IPS-20b (cell line): ENCODE measurements around the gene CDR2.
"Not testable (repeated sequence)": the region's sequence is repeated elsewhere in the genome, so short reads cannot be mapped to it uniquely, and the experiment has no call there.

Source experiments
- H3K27ac ChIP-seq: one replicate; pipeline ENCODE4 v1.5.1; 2013; ENCODE audit warnings: low read length
- H3K27me3 ChIP-seq: 2 replicates; pipeline ENCODE4 v1.6.1; 2013; ENCODE audit warnings: mild to moderate bottlenecking, low read length, inconsistent platforms; ENCODE audit not compliant: insufficient read depth
- H3K36me3 ChIP-seq: 2 replicates; pipeline ENCODE4 v1.6.1; 2013; ENCODE audit warnings: low read depth, mild to moderate bottlenecking, inconsistent platforms, low read length, moderate library complexity; ENCODE audit not compliant: insufficient read depth
- H3K4me1 ChIP-seq: 2 replicates; pipeline ENCODE4 v1.6.1; 2013; ENCODE audit warnings: mild to moderate bottlenecking, control low read depth, inconsistent platforms, low read length, moderate library complexity; ENCODE audit not compliant: insufficient read depth
- H3K4me3 ChIP-seq: 2 replicates; pipeline ENCODE4 v1.5.1; 2013; ENCODE audit warnings: mild to moderate bottlenecking, low read length, inconsistent platforms
- H3K9ac ChIP-seq: 2 replicates; pipeline ENCODE4 v1.6.1; 2013; ENCODE audit warnings: low read depth, mild to moderate bottlenecking, inconsistent platforms, low read length, moderate library complexity
- H3K9me3 ChIP-seq: 2 replicates; pipeline ENCODE4 v1.6.1; 2013; ENCODE audit warnings: mild to moderate bottlenecking, low read depth, low read length, inconsistent platforms; ENCODE audit not compliant: insufficient read depth

The CDR2 gene

DNA sequence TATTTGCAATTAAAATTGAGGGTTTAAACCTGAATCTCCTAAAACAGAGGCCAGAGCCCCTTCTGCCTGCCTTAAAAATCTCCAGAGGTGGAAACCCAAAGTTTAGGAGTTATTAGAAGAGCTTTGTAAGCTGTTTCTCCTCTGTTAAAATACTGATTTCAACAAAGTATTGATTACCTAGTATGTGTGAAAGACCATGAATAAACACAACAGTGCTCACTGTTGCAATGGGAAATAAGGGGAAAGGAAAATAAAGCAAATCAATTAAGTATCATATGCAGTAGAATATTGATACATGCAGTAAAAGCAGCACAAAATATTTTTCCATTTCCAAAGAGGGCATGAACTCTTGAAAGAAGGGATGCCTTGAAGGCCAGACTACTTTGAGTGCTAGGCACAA, 14.7 kb downstream of the CDR2 start:
- no peaks in the 10 kb centered on the region for H3K27me3 ChIP-seq
- H3K4me1 ChIP-seq, result peaks cover 11% of the 10 kb centered on the region
- no peak overlapping the region for H3K27ac ChIP-seq
- no peaks in the 10 kb centered on the region for H3K9me3 ChIP-seq
- no peak overlapping the region for H3K4me3 ChIP-seq
- peaks cover 48% of the 10 kb centered on the region for H3K36me3 ChIP-seq
- no peak overlapping the region for H3K9ac ChIP-seq

DNA sequence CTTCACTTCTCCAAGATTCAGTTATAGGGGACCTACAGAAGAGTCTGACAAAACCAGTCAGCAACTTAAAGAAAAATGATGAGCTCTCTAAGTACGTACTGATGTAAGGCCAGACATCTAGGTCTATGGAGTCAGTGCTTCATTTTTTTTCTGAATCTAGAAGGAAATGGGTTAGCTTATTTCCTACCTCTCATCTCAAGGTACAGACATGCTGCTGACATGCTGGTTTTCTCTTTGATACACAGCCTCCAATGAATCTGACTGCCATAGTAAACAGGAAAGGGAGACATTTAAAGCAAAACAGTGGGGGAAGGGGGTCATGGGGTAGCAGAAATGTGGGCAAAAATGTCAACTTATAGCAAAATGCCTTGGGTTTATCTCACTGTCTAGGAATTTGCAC, 16.4 kb downstream of the CDR2 start:
- H3K27me3 ChIP-seq, result no peaks in the 10 kb centered on the region
- H3K27ac ChIP-seq, result no peak overlapping the region
- H3K4me1 ChIP-seq, result peaks cover 24% of the 10 kb centered on the region
- H3K36me3 ChIP-seq, result peaks cover 31% of the 10 kb centered on the region
- H3K9me3 ChIP-seq, result no peaks in the 10 kb centered on the region
- no peak overlapping the region for H3K4me3 ChIP-seq
- H3K9ac ChIP-seq, result no peak overlapping the region

GRCh38 chr16:22357635-22357971, 16.8 kb downstream of the CDR2 start:
- H3K9me3 ChIP-seq, result no peaks in the 10 kb centered on the region
- no peak overlapping the region for H3K9ac ChIP-seq
- H3K4me3 ChIP-seq, result no peak overlapping the region
- no peaks in the 10 kb centered on the region for H3K27me3 ChIP-seq
- H3K27ac ChIP-seq, result no peak overlapping the region
- peaks cover 28% of the 10 kb centered on the region for H3K4me1 ChIP-seq
- peaks cover 30% of the 10 kb centered on the region for H3K36me3 ChIP-seq

DNA sequence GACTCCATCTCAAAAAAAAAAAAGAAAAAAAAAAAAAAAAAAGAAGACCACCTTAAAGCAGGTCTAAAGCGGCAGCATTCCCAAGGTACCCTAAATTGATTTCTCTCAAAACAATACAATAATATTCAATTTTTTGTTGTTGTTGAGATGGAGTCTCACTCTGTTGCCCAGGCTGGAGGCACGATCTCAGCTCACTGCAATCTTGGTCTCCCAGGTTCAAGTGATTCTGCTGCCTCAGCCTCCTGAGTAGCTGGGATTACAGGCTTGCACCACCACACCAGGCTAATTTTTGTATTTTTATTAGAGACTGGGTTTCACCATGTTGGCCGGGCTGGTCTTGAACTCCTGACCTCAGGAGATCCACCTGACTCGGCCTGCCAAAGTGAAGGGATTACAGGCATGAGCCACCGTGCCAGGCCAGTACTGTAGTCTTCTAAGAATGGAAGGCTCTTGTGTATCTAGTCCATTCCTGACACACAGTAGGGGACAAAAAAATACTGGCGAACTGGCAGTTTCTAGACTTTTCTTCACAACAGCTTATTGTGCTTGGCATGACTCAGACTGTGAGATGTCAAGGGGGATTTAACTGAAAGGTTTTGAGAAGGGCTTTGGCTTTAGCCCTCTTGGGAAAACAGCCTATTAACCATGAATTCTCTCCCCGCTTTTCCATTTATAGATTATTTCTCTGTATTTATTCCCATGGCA, 17.3 kb downstream of the CDR2 start:
- H3K4me3 ChIP-seq, result no peak overlapping the region
- peaks cover 29% of the 10 kb centered on the region for H3K4me1 ChIP-seq
- peaks cover 30% of the 10 kb centered on the region for H3K36me3 ChIP-seq
- no peak overlapping the region for H3K27ac ChIP-seq
- no peaks in the 10 kb centered on the region for H3K27me3 ChIP-seq
- no peaks in the 10 kb centered on the region for H3K9me3 ChIP-seq
- H3K9ac ChIP-seq, result no peak overlapping the region

DNA sequence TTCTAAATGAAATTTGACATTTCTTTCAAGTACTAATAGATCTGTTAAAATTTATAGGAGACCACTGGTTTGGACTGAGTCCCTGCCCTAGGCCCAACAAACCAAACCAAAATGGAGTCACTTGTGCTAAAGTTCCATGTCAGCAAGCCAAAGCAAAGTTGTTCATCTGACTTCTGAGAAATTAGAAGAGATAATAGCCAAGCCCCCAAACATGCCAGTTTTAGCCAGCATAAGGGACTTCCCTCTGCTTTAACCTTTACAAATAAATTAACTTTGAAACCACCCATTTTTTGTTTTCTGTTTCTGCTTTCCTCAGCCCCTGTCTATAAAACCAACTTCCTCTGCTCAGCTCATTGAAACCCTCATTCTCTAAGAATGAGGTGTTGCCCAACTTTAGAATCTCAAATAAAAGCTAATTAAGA, 18.9 kb downstream of the CDR2 start:
- Histone ChIP-seq H3K36me3 (peaks cover 40% of the 10 kb centered on the region), H3K4me1 (peaks cover 29% of the 10 kb centered on the region)

GRCh38 chr16:22353933-22354541, 20.4 kb downstream of the CDR2 start:
- Histone ChIP-seq H3K9ac (peak overlapping the region; percentile 39; the same call in 1 of the 2 replicates), H3K4me3 (no peak overlapping the region), H3K27ac (no peak overlapping the region)

More for the DNA sequence above, 18.9 kb downstream of the CDR2 start:
- Histone ChIP-seq H3K9ac (no peak overlapping the region), H3K27ac (no peak overlapping the region), H3K9me3 (no peaks in the 10 kb centered on the region), H3K4me3 (no peak overlapping the region), H3K27me3 (no peaks in the 10 kb centered on the region)

GRCh38 chr16:22353191-22353919, 21.1 kb downstream of the CDR2 start:
- Histone ChIP-seq H3K9me3 (no peaks in the 10 kb centered on the region), H3K4me3 (peak overlapping the region; percentile 15; the same call in 1 of the 2 replicates), H3K9ac (no peak overlapping the region), H3K27me3 (no peaks in the 10 kb centered on the region), H3K4me1 (peaks cover 24% of the 10 kb centered on the region), H3K36me3 (peaks cover 48% of the 10 kb centered on the region), H3K27ac (no peak overlapping the region)

More at GRCh38 chr16:22353933-22354541, 20.4 kb downstream of the CDR2 start:
- Histone ChIP-seq H3K36me3 (peaks cover 42% of the 10 kb centered on the region), H3K9me3 (no peaks in the 10 kb centered on the region), H3K4me1 (peaks cover 25% of the 10 kb centered on the region), H3K27me3 (no peaks in the 10 kb centered on the region)

DNA sequence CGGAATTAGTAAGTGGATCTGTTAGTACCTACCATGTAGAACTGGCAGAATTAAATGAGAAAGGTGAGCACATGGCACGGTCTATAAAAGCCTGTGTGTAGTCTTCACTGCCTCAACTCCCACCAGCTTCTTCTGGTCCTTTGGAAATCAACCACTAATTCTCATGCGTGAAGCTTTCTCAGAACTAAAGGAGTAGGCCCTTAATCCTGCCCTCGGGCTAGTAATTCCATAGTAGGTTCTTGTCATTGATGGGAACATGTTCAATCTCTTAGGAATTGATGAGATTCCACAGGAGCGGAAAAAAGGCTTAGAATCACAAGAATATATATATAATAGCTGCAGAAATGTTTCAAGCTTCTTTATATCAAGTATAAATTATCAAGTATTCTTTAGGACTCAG, 21.7 kb downstream of the CDR2 start:
- no peaks in the 10 kb centered on the region for H3K9me3 ChIP-seq
- no peak overlapping the region for H3K9ac ChIP-seq
- H3K4me3 ChIP-seq, result no peak overlapping the region
- peaks cover 48% of the 10 kb centered on the region for H3K36me3 ChIP-seq
- H3K27me3 ChIP-seq, result no peaks in the 10 kb centered on the region
- H3K4me1 ChIP-seq, result peaks cover 18% of the 10 kb centered on the region
- no peak overlapping the region for H3K27ac ChIP-seq

DNA sequence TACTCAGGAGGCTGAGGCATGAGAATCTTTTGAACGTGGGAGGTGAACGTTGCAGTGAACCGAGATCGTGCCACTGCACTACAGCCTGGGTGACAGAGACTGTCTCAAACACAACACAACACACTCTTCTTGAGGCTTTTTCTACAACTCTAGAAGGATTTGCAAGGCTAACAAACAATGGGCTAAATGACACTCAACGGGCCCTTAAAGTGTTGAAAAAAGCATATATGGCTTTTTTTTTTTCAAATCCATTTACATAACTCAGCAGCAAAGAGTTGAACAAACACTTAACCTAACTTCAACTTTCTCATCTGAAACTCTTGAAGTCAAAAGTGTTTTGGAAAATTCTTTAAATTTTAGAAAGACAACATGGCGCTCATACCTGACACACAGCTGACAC, 22.3 kb downstream of the CDR2 start:
- Histone ChIP-seq H3K4me3 (no peak overlapping the region), H3K9me3 (no peaks in the 10 kb centered on the region), H3K9ac (no peak overlapping the region), H3K36me3 (peaks cover 49% of the 10 kb centered on the region), H3K27ac (no peak overlapping the region), H3K4me1 (peaks cover 18% of the 10 kb centered on the region), H3K27me3 (no peaks in the 10 kb centered on the region)

DNA sequence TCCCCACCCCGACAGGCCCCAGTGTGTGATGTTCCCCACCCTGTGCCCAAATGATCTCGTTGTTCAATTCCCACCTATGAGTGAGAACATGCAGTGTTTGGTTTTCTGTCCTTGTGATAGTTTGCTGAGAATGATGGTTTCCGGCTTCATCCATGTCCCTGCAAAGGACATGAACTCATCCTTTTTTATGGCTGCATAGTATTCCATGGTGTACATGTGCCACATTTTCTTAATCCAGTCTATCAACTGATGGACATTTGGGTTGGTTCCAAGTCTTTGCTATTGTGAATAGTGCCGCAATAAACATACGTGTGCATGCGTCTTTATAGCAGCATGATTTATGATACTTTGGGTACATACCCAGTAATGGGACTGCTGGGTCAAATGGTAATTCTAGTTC, 23.4 kb downstream of the CDR2 start:
- H3K9ac ChIP-seq, H3K4me3 ChIP-seq, H3K27ac ChIP-seq, H3K9me3 ChIP-seq, H3K27me3 ChIP-seq: not testable (repeated sequence)
- Histone ChIP-seq H3K4me1 (peaks cover 18% of the 10 kb centered on the region), H3K36me3 (peaks cover 60% of the 10 kb centered on the region)

DNA sequence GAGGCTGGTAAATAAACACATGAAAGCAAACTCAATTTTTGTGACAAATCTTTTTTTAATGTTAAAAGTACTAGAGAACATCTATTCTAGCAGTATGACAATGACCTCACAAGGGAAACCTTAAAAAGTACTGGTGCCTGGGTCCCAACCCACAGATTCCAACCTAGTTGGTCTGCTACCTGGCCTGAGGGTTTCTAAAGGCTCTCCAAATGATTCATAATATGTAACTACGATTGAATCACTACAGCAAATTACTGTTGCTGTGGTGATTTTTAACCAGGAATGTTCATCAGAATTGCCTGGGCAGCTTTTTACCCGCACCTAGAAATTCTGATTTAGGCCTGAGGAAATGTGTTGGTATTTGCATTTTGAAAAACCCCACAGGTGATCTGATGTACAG, 26.1 kb downstream of the CDR2 start:
- H3K27ac ChIP-seq, result no peak overlapping the region
- H3K27me3 ChIP-seq, result no peaks in the 10 kb centered on the region
- H3K4me3 ChIP-seq, result no peak overlapping the region
- H3K9me3 ChIP-seq, result no peaks in the 10 kb centered on the region
- H3K4me1 ChIP-seq, result peaks cover 8% of the 10 kb centered on the region
- H3K36me3 ChIP-seq, result peaks cover 72% of the 10 kb centered on the region
- no peak overlapping the region for H3K9ac ChIP-seq
